Eye (tissue), 1 donor: Measurements from ENCODE around the gene MAML2.

Experiments
- DNase-seq: peaks from one replicate; pipeline ENCODE4 v3.0.0-alpha.2; 2015

Gene MAML2

DNA sequence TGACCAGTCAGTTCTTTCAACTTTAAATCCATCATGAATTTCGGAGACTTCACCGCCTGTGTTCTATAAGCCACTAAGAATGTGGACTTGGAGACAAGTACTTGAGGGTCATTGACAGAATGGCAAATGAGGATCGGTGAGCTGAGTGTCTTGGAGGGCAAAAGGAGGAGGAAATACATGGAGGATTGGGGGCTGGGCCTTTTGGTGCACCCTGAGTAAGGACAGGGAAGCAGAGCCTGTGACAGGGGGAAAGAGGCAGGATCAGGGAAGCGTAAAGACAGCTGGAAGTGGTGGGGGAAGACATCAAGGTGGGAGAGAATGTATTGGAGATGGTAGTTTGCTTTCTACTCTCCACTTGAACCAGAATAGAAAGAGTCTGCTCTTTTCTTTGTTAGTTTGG is 348.7 kb downstream of the MAML2 start:
- DNase-seq: no peak

GRCh38 chr11:95993438-95994298 is 349.3 kb downstream of the MAML2 start:
- DNase-seq: no peak

- no peak for DNase-seq
Observed at GRCh38 chr11:95991545-95991944, 351.4 kb downstream of the MAML2 start.

DNA sequence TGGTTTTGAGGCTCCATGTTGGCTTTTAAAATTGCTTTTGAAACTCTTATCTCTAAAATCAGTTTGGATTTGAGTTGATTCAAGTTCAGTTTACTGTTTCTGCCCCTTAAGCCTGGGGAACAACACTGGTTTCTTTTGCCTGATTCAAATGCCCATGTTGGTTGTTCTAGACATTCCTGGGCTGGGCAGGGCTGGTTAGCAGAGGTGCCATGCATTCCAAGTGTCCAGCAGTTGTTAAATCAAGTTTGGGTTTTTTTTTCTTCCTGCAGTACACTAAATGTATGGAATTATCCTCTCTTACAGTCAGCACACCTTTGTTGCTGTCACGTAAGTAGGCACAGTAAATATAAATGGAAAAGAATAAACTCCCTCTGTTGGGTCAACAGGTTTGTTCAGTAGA is 351.9 kb downstream of the MAML2 start:
- DNase-seq: no peak

DNA sequence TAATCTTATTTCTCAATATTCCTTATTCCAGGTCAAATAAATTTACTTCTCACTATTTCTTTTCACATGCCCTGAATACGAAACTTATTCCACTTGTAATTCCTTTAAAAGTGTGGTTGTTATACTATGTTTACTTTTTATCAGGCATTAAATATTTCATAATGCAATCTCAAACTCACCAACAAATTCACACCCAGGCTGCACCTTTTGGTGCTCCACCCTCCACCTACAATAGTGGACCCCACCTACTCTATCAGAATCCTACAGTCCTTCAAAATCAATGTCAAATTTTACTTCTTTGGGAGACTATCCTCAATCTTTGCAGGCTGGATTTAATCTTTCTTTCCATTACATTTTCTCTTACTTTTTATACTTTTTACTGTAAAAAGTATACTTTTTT is 353.2 kb downstream of the MAML2 start:
- no peak for DNase-seq

DNA sequence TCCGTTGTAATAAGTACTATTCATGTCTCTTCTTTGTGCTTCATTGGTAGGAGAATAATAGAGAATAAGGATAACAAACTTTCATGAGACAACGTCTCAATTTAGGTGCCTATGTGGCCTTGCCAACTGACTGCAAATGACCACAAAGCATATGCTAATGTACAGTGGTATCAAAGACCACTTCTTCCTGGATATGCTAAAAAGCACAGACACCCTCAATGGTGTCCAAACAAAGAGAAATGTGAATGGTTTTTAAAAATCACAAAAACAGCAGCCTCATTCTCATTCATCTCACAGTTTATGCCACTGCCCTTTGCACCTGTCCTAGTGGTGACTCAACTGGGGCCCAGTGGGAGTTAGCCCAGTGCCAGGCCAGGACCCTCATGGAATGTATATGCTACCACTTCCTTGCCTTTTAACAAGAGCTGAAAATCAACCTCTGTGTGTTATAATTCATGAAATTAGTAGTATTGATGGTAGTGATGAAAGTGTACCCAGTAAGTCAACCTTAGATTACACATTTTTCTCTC is 353.9 kb downstream of the MAML2 start:
- no peak for DNase-seq

GRCh38 chr11:95985174-95985808 is 357.7 kb downstream of the MAML2 start:
- no peak for DNase-seq

GRCh38 chr11:95984072-95984471 is 358.9 kb downstream of the MAML2 start:
- no peak for DNase-seq

DNA sequence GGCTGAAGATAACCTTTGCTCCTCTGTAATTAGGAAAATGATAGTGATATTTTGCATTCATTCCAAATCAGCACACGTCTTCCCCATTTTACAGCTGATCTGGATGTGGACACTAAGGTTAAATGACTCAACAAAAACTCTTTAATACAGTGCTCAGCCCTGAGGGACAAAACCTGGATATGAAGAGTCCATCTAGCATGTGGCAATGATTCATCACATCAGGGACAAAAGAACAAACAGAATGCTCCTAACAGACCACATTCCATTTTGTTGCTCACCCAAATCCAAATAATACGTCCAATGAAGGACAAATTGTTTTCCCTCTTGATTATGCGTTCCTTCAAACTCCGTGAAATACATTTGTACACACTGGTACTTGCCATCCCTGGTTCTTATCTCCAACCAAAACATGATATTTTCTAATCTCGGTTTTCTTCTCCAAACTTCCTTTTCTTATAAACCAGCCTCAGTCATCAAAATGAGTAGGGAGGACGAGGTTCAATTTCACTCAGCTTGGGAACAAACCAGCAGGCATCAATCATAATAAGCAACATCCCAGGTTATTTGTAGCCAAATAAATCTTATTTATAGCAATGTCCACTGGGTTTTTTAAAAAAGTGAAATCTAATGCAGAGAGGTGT is 365.3 kb downstream of the MAML2 start:
- DNase-seq: no peak

- no peak for DNase-seq
Observed at GRCh38 chr11:95976550-95976949, 366.4 kb downstream of the MAML2 start.

GRCh38 chr11:95975343-95975742 is 367.7 kb downstream of the MAML2 start:
- no peak for DNase-seq

- DNase-seq: no peak
Observed at GRCh38 chr11:95972060-95972459, 370.9 kb downstream of the MAML2 start.

DNA sequence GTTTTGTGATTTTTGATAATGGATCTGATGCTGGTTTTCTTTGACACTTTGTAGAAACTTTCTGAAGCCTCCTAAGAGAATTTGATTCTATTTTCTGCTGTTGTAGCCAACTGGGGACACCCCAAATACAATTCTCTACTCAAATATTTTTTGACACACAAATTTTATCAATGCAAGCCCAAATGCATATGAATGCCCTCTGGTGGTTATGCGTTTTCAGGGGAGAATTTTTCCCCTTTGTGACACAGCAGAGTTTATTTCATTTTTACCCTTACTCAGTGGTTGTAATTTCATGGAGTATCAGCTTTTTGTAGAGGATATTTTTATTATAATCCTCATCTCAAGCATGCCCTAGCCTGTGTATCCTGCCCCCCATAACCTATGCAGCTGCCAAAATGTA is 374.4 kb downstream of the MAML2 start:
- DNase-seq: no peak

DNA sequence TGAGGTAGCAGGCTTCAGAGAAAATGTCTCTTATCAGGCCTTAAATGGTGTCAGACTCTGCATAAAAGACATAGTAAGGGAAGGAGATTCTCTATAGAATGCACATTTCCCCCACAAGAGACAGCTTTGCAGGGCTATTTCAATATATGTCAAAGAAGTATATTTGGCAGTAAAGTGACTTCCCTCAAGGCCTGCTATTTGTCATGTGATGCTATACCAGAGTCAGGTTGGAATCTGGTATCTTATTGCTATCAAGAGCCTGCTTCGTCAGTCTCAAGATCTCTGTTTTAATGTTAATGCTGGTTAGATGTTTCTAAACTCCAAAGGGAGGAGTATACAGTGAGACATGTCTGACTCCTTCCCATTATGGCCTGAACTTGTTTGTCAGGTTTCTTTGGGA is 378.7 kb downstream of the MAML2 start:
- no peak for DNase-seq

- DNase-seq: no peak
Observed at GRCh38 chr11:95961758-95962157, 381.2 kb downstream of the MAML2 start.

DNA sequence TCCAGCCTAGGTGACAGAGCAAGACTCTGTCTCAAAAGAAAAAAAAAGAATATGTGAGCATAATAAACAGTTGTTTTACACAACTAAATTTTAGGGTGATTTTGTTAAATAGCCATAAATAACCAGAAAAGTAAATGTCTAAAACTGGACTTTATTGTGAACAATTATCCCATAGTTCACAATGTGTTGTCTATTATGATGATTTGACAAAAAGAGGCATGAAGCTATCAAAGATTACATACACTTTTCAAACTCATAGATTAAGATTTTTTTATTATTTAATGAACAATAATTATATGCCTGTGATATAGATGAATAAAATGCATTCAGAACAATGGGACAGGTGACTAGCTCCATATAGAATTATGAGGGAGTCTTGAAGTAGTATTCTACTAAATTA is 392.1 kb downstream of the MAML2 start:
- no peak for DNase-seq

DNA sequence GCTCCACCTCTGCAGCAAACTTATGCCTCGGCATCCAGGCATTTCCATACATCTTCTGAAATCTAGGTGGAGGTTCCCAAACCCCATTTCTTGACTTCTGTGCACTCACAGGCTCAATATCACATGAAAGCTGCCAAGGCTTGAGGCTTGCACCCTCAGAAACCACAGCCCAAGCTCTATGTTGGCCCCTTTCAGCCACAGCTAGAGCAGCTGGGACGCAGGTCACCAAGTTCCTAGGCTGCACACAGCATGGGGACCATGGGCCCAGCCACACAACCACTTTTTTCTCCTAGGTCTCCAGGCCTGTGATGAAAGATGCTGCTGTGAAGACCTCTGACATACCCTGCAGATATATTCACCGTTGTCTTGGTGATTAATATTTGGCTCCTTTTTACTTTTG is 394.4 kb downstream of the MAML2 start:
- DNase-seq: no peak

DNA sequence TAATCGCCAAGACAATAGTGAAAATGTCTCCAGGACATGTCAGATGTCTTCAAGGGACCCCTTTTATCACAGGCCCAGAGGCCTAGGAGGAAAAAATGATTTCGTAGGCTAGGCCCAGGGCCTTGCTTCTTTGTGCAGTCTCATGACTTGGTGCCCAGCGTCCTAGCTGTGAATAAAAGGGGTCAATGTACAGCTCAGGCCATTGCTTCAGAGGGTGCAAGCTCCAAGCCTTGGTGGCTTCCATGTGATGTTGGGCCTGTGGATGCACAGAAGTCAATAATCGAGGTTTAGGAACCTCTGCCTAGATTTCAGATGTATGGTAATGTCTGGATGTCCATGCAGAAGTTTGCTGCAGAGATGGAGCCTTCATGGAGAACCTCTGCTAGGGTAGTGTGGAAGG is 398.4 kb downstream of the MAML2 start:
- DNase-seq: no peak

GRCh38 chr11:95943546-95943945 is 399.4 kb downstream of the MAML2 start:
- no peak for DNase-seq

GRCh38 chr11:95939091-95939490 is 403.9 kb downstream of the MAML2 start:
- DNase-seq: no peak

- DNase-seq: no peak
Observed at GRCh38 chr11:95937358-95937757, 405.6 kb downstream of the MAML2 start.

DNA sequence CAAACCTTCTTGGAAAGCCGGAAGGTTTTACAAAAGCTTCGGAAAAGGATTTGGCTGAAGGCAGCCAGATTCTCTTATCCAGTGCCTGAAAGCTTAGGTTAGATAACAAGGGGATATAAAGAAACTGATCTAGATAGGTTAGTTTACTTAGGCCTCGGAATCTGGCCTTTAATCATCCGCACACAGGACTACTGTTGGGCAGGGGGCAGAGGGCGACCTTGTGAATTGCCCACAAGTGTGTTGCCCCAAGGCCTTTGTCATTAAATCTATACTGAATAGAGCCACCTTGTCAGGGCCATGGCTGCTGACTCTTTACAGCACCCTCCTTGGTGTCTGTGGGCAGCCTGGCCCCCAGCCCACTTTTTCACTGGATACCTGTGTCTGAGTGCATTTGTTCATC is 409.4 kb downstream of the MAML2 start:
- DNase-seq: no peak

DNA sequence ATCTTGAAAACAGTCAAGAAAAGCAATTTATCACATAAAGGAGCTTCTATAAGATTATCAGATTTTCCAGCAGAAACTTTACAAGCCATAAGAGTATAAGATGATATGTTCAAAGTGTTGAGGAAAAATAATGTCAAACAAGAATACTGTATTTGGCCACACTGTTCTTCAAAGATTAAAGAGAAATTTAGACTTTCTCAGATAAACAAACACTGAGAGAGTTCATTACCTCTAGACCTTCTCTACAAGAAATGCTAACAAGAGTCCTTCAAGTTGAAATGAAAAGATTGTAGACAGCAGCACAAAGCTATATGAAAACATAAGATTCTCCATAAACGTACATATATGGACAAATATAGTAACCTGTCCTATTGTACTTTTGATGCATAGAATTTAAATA is 411.1 kb downstream of the MAML2 start:
- DNase-seq: no peak

DNA sequence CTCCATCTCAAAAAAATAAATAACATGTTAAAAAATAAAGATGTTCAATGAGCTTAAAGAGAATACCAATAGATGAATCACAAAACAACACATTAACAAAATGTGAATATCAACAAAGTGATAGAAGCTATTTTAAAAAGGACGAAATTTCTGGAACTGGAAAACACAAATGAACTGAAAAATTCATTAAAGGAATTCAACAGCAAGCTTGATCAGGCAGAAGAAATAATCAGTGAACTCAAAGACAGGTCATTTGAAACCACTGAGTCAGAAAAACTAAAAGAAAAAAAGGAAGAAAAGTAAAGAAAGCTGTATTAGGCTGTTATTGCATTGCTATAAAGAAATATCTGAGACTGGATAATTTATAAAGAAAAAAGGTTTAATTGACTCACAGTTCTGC is 412.0 kb downstream of the MAML2 start:
- DNase-seq: no peak
